Stimulated activated CD4-positive, alpha-beta T cell treated with anti-CD3 and anti-CD28 coated beads, Interleukin-4, amount 100 ng/mL, for 1 hour (primary cell): ENCODE results near the gene PEMT.

Experiments used
- DNase-seq: peaks from one replicate; pipeline ENCODE4 v3.0.0-alpha.2; 2020

The PEMT gene

DNA sequence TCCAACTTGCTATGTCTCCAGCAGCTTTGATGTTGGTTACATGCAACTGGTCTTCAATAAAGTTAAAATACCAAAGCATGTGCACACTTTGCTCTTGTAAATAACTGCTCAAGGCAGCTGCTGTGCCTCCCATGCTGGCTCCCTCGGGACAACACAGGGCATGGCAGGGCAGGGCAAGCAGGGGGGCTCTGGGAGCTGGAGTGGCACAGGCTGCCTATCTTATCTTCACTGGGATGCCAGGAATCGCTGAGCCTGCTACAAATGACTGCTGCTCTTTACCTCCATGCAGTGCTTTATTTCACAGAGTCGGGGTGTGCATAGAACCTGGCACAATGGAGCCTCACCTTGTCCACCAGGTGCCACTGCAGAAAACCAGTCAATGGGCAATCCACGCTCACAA lies 21.8 kb downstream of the PEMT start:
- no peak for DNase-seq

DNA sequence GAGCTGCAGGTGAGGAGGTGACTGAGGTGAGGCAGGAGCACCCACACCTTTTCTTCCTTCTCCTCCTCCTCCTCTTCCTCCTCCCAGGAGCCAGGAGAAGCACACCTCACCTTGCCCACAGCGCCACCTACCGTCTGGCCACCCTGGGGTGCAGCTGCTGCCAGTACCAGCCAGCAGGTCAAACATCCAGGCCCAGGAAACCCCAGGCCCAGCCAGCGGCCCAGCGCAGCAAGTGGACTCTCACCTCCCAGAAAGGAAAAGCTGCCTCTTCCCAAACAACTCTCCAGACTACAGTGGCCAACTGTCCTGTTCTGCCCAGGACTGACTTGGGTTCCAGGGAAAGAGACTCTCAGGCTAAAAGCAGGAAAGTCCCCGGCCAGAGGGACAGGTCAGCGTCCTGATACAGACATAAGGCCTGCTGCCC lies 22.7 kb downstream of the PEMT start:
- DNase-seq, result peak; percentile 57

DNA sequence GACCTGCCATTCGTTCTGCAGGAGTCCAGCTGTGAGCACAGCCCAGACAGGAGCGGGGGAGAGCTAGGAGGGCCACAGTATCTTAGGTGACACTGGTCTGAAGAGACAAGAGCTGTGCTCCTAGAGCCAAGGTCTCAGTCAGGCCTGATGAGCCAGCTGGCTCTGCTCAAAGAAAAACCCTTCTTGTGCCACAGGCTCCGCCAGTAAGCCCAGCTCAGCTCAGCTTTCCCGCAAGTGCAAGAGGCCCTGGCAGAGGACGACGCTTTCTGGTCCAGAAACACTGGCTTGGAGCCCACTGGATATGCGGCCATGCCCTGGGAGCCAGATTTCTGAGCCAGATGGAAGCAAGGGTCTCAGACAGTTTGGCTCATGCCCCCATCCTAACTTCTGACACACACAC lies 23.9 kb downstream of the PEMT start:
- DNase-seq, result no peak

DNA sequence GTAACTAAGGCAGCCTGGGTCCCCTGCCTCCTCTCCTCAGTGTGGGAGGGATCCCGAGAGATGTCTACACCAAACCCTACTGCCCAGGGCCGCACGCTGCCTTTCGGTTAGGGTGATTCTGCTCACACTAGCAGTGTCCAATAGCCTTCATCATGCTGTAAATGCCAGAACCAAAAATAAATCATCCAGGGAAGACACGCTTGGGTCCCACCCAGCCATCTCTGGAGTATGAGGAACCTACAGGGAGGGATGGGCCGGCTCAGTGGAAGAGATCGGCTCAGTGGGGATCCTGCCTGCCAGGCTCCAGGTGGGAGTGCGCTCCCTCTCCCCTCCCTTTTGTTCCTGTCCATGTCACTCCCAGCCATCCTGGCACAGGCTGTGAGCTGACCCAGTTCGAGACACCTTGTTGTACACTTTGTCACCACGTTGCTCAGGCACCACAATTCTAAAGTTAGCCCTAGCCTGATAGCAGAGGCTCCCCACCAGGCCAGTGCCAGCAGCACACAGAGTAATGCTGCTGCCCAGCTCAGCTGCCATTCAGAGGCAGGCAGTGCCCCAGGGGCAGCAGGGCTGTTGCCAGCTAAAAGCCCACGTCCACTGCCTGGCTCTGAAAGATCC lies 24.5 kb downstream of the PEMT start:
- no peak for DNase-seq

DNA sequence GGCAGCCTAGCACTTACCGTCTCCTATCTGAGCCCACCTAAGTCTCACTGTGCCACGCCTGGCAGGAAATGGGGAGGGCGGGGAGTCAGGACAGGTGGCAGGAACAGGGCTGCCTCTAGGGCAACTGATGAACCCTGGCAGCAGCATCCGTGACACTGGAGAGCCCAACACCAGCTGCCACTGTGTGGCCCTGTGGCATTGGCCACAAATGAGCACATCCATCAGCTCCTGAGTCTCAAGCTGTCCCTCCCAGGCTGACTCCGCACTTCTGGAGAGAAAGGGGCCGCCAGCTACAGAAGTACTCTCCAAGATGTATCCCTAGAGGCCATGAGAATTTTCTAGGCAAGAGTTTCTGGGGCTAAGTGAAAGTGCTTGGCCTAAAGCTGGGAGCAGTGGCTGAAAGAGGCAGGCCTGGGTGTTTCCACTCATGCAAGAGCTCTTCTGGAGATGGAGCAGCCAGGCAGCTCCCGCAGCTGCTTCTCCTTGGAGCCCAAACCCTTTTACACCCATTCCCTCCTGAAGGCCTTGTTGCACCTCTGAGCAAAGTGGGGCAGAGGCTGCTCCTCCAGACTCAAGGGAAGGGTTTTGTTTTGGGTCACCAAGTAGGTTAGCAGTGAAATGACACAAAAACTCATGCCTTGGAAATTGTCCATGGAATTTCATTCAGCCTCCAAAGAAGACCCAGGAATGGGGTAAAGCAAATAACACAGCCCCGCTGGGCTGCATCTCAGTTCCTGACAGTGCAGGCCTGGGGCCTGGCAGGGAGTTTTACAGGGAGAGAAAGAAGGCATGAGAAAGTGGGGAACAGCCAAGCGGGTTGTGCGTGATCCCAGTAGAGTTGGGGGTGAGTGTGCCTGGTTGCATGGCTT lies 25.8 kb downstream of the PEMT start:
- DNase-seq, result no peak

DNA sequence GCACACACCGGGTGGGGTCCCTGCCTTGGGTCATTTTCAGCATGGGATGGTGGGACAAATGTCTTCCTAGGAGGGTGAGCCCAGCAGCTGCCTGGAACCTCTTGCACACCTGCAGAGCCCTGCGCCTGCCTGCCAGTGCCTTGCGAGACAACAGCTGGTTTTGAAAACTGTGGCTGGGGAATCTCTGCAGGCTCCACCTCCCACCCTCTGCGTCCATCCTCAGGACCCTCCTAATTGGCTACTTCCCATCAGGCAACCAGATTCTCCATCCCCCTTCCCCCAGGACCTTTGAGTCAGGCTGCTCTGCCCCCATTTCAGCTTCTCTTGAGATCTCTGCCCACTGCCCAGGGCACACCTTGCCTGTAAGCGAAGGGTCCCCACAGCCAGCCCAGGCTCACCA lies 26.6 kb downstream of the PEMT start:
- DNase-seq, result no peak

DNA sequence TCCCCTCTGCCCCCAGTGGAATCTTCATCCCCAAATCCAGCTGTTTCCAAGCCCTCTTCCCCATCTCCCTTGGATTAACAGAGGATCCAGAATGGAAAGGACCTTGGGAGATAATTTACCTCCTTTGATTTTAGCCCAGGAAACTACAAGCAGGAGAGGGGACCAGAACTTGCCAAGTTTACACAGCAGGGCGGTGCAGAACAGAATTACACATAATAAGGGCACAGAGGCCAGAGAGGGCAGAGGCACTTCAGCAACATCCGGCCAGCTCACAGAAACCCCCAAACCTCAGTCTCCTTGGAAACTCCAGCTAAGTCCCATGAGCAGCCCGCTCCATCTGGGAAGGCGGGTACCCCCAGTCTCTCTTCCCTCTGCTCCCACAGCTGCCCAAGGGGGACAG lies 27.2 kb downstream of the PEMT start:
- DNase-seq, result no peak

DNA sequence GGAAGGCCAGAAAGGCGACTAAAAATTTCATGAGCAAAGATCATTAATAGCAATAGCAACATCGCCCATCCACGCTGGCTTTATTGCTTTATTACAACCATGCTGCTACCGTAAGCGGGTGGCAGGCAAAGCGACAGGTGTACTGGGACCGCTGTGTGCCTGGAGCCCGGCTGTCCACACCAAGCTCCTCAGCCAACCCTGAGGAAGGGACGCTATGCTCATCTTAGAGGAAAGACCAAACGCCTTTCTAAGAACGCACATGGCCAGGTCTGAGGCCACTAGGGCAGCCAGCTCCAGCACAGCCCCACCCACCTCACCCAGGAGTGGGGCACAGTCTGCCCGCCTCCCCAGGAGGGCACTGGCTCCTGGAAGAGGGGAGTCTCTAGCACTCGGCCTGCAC lies 28.0 kb downstream of the PEMT start:
- no peak for DNase-seq

DNA sequence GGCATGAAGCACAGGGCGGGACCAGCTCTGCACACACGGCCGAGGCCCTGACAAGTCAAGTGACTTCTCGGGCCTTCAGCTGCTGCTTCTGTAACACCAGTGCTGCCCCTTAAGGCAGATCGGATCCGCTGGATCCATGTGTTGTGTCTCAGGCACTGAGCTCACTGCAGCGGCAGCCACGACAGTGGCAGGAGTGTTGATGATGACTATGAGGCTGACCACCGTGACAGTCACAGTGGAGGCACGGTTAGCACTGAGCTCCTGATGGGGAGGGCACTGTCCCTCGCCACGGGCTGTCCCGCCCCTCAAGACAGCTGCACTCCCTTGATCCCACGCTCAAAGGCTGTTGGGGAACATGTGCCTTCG lies 29.4 kb downstream of the PEMT start:
- no peak for DNase-seq

DNA sequence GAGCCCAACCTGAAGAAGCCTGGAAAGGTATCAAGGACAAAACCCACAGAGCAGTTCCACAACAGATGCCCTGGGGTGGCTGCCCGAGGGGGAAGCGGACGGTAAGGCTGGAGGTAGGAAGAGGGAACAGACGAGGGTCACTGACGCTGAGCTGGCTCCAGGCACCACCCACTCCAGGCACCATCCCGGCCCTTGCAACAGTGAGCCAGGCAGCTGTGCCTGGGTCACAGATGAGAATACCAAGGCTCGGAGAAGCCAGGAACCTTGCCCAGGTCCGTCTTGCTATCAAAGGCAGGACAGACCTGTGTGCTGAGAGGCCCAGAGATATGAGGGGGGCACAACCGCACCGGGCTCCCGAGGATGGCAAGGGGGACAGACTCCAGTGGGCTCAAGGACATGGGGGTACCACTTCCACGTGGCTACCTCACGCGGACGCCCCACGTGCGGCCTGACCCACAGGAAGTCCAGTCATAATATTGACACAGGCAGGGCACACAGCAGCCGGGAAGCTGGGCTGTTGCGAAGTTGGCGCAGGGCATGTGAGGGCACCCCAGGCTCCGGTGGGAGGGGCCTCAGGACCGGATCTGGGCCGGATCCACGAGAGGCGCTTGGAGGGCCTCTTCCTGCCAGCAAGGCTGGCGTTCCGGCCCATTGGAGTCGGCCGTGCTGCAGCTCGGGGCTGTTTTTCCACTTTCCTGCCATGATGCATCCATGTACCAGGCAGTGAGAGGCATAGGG lies 29.9 kb downstream of the PEMT start:
- no peak for DNase-seq

DNA sequence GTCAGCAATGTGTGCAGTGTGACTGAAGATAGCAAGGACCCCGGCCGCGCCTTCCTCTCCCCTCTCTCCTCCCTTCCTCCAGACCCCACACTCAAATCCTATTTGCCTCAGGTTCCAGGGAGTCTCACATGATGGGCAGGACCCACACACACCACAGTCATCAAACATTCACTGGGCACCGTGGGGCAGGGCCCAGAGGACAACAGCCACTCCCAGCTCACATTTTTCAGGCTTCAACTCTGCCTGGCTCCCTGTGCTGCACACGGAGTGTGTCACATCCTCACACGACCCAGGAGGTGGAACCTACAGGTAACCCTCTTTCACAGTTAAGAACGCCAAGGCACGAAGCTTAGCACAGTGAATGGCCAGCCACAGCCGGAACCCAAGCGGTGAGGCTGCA lies 30.5 kb downstream of the PEMT start:
- no peak for DNase-seq

DNA sequence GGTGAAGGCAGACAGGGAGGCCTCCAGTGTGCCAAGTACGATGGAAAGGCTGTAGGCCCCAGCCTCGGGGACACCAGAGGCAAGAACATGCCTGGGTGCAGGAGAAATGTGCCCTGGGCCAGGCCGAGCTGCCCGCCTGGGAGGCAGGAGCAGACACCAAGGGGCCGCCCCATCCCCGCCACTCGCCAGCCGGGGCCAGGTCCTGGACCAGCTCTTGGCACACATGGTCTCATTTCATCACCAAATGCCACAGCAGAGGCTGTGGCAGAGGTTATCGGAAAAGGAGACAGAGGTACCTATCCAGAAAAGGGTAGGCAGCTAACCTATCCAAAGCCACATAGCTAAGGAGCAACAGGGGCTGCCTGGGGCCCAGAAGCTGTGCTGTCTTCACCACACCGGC lies 31.3 kb downstream of the PEMT start:
- DNase-seq, result no peak

DNA sequence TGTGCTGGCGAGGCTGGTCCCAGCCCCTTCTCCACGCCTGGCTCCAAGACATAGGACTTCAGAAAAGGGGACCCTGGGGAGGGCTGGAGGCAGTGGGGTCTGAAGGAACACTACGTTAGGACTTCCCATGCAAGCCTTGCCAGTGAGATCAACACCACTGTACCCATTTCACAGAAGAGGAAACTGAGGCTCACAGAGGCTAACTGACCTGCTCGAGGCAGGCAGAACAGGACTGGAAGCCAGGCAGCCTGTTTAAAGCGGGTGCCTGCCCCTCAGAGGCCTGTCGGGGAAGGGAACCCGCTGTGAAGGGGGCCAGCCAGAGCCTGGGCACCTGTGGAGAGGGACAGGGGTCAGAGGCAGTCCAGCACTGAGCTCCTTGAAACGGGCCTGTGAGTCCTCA lies 32.3 kb downstream of the PEMT start:
- no peak for DNase-seq

DNA sequence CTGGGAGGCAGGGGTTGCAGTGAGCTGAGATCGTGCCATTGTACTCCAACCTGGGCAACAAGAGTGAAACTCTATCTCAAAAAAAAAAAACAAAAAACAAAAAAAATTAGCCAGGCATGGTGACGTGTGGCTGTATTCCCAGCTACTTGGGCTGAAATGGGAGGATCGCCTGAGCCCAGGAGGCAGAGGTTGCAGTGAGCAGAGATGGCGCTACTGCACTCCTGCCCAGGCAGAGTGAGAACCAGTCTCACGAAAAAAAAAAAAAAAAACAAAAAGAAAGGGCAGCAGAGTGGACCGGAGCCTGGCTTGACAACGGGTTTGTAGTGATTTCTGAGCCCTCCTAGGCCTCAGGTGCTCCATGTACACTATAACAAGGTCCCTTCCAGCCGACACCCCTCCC lies 33.1 kb downstream of the PEMT start:
- no peak for DNase-seq

DNA sequence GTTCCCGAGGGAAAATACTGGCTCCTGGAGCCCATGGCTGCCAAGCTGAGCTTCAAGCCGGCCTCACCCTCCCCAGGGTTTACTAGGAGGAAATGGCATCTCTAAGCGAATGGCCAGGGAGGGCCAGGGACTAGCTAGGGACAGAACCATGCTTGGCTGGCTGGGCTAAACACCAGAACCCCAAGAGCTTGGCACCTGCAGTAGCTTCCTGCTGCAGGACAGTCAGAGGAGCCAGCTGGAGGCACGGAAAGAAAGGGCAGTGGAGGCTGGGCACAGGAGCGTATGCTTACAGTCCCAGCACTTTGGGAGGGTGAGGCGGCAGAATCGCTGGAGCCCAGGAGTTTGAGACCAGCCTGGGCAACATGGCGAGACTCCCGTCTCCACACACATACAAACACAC lies 33.7 kb downstream of the PEMT start:
- DNase-seq, result no peak

DNA sequence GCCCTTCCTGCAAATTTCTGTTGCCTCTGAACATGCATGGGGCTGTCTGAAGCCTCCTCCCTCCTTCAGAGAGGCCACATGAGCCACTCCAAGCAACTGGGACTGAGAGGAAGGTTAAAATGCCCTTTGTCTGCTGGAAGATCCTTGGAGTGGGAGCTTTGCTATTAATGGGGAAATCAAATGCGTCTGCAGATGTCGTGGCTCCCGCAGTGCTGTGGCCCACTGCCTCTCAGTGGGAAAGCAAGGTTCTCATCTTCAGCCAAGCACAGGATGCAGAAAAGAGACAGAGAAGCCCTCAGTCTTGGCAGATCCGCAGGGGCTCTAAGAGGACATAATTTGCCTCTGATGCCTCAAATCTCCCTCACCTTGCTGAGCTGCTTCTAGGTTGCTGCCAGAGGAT lies 34.8 kb downstream of the PEMT start:
- no peak for DNase-seq

DNA sequence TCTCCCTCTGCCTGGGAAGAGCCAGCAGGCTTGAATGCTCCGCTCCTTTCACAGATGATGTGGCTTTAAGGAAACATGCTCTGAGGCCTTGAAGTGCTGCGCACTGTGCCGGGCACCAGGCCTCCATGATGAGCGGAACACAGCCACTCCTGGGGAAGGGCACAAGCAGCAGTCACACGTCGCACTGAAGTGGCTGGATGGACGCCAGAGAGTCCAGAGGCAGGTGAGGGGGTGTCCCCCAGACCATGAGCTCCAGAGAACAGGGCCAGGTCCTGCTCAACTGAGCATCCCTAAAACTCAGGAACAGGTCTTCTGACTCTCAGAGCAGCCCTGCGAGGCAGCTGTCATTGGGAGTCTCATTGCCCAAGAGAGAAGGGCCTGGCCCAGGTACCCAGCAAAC lies 35.6 kb downstream of the PEMT start:
- DNase-seq, result no peak

DNA sequence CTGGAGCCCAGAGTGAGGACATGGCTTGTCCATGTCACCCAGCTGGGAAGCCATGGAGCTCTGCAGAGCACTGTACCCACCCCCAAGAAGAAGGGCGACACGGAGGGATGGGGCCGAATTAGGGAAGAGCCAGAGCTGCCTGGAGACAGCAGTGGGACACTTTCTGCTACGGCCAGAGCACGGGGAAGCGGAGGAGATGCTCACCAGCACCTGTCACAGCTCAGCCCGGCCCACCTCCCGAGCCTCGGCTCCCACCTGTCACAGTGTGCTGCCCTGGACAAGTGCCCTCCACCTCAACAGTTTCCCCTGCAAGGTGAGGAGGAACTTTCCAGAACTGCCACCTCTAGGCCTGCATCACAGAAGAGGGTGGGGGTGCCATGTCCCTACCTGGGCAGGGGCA lies 36.4 kb downstream of the PEMT start:
- DNase-seq, result no peak

DNA sequence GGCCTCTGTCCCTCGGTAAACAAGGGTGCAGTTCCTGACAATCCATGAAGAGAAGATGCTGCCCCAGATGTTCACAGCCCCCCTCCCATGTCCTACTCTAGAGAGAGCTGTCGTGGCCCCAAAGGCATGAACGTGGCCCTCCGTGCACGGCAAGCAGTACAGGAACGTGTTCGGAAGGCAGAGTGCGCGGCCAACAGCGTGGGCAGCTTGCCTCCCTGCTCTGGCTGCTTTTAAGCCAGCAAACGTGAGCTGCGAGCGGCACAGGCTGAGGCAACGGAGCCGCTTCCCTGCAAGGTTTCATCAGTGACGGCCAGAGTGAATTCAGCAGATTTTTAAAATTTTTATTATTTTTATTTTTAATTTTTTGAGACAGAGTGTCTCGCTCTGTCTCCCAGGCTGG lies 37.2 kb downstream of the PEMT start:
- DNase-seq, result no peak

DNA sequence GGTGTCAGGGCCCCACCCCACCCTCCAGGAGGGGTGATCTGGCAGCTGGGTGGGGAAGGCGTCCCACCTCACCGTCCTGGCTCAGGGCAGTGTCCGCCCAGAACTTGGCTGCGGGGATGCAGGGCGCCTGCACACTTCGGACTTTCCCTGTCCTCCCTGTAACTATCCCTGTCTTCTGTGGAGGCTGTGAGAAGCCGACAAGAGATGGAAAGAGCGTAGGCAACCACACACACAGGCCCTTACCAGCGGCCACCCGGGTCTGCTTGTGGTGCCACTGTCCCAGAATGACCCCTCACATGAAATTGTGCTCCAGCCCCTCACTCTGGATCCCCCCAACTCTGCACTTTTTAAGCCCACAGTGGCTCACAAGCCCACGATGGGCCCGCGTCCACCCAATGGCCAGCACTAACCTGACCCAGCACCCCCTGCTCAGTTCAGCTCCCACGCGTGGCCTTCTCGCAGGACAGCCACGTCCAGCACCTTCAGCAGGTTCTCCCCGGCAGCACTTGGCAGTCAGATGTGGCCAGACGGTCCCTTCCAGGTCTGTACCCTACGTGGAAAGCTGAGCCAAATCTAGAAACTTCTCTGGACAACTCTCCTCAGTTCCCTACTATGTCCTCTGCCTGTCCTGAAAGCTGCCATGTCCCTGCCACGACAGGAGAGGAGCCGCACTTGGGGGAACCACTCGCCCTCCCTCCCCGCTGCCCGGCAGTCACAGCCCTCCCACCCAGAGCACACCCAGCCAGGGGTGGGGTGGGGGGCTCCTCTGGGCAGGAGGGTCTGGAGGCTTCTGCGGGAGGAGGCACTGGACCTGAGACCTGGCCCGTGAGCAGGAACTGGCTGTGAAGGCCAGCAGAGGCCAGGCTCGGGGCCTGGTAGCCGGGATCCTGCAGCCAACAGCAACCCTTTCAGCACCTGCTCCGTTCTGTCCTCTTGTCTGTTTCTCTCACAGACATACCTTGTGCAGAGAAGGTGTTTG lies 38.0 kb downstream of the PEMT start:
- no peak for DNase-seq

DNA sequence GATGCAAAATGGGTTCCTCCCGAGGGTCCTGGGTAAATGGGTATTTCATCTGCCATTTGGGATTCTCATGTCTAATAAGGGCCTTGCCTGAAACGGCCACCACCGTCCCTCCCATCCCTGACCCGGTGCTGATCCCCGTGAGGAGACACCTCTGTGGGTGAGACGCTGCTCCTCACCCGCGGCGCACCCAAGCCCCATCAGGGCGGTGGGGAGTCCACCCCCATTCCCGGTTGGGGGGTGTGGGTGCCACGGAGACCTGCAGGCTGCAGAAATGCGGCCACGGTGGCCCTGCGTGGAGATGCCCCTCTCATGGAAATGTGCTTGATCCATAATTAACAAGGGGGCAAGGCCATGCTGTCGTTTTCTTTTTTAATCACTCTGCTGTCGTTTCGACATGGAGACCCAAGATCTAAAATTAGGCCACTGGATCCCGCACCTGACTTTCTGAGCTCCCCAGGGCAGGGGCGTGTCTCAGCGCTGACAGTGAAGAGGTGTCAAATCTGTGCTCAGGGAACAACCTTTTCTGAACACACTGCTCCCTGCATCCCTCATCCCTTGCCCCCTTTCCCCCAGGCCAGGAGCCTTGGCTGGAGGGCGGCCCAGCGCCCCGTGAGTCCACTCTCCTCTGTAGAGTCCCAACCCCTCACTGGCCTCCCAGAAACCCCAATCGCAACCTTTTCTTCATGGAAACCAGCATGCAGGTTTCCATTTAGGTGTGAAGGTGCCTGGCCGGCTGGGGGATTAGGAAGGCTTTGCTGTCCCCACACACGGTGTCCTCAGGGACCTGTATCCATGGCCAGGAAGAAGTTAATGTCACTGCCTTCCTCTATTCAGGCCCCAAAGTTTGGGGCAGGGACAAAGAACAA lies 38.9 kb downstream of the PEMT start:
- DNase-seq, result no peak

DNA sequence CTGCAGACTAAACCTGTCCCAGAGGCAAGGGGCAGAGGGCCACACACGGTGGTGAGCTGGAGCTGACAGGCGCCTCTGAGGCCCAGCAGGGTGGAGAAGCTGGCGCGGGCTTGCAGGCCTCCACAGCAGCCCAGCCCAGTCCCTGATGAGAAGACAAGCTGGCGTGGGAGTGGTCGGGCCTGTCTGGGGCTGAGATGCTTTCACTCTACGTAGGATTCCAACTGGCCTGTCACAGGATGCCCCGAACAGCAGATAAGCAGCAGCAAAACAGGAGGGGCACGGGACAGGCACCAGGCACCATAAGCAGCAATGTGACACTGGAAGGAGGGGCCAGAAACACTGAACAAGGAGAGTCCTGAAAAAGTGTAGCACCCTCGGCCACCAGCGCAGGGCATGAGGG lies 40.1 kb downstream of the PEMT start:
- DNase-seq, result no peak
